ENCODE results near the gene FEM1B.

Gene FEM1B

GRCh38 chr15:68289057-68289456 lies 11.5 kb downstream of the FEM1B start:
- no peaks in the 10 kb centered on the region for H3K27me3 ChIP-seq (replicated peaks; ENCODE audit: insufficient read depth, low read length)
- no peak for DNase-seq
- H4K20me1 ChIP-seq (ENCODE audit: insufficient read depth, low read length) = 0 out of 2 replicates have a peak, but pooled peaks cover 4% of the 10 kb centered on the region
- TF ChIP-seq CTCF (IDR thresholded peaks at IDR 0.05; ENCODE audit: low read length) (no peak), EZH2phosphoT487 (IDR thresholded peaks at IDR 0.05; ENCODE audit: low read length) (no peak), EZH2 (optimal IDR thresholded peaks at IDR 0.05; ENCODE audit: low read depth, low read length) (no peak)
- peaks cover 32% of the 10 kb centered on the region for H3K36me3 ChIP-seq (replicated peaks; ENCODE audit: insufficient read depth, low read length)
- no peak overlapping the region for H2AFZ ChIP-seq (ENCODE audit: low read length)
- H3K9me2 ChIP-seq (replicated peaks; ENCODE audit: insufficient read depth, low read length) = no peaks in the 10 kb centered on the region
- H3K4me1 ChIP-seq (ENCODE audit: low read length) = peaks cover 75% of the 10 kb centered on the region
- peaks cover 100% of the 10 kb centered on the region for H3K79me2 ChIP-seq (ENCODE audit: low read length)
- H3F3A ChIP-seq (ENCODE audit: insufficient read depth, low read length) = peaks cover 73% of the 10 kb centered on the region
- peak overlapping the region; percentile 76 for H3K4me2 ChIP-seq (ENCODE audit: low read depth, low read length)
- peak overlapping the region; percentile 31; the same call in 1 of the 2 replicates for H3K27ac ChIP-seq (ENCODE audit: low read length)
- H3K9ac ChIP-seq (ENCODE audit: low read length) = no peak overlapping the region
- no peak overlapping the region for H3K4me3 ChIP-seq (ENCODE audit: low read length)
- no peaks in the 10 kb centered on the region for H3K9me3 ChIP-seq (replicated peaks; ENCODE audit: insufficient read depth, low read length)

- H3F3A ChIP-seq (ENCODE audit: insufficient read depth, low read length) = peaks cover 72% of the 10 kb centered on the region
- no peak for TF ChIP-seq CTCF (IDR thresholded peaks at IDR 0.05; ENCODE audit: low read length)
- no peak for TF ChIP-seq EZH2 (optimal IDR thresholded peaks at IDR 0.05; ENCODE audit: low read depth, low read length)
- TF ChIP-seq EZH2phosphoT487 (IDR thresholded peaks at IDR 0.05; ENCODE audit: low read length) = no peak
- H4K20me1 ChIP-seq (ENCODE audit: insufficient read depth, low read length) = 0 out of 2 replicates have a peak, but pooled peaks cover 4% of the 10 kb centered on the region
- peaks cover 100% of the 10 kb centered on the region for H3K79me2 ChIP-seq (ENCODE audit: low read length)
- no peak overlapping the region for H2AFZ ChIP-seq (ENCODE audit: low read length)
- H3K4me2 ChIP-seq (ENCODE audit: low read depth, low read length) = peak overlapping the region; percentile 76
- H3K27ac ChIP-seq (ENCODE audit: low read length) = peak overlapping the region; percentile 99; the same call in 1 of the 2 replicates
- H3K9me3 ChIP-seq (replicated peaks; ENCODE audit: insufficient read depth, low read length) = no peaks in the 10 kb centered on the region
- H3K9ac ChIP-seq (ENCODE audit: low read length) = no peak overlapping the region
- peaks cover 32% of the 10 kb centered on the region for H3K36me3 ChIP-seq (replicated peaks; ENCODE audit: insufficient read depth, low read length)
- no peaks in the 10 kb centered on the region for H3K9me2 ChIP-seq (replicated peaks; ENCODE audit: insufficient read depth, low read length)
- DNase-seq = no peak
- no peaks in the 10 kb centered on the region for H3K27me3 ChIP-seq (replicated peaks; ENCODE audit: insufficient read depth, low read length)
- no peak overlapping the region for H3K4me3 ChIP-seq (ENCODE audit: low read length)
- peaks cover 75% of the 10 kb centered on the region for H3K4me1 ChIP-seq (ENCODE audit: low read length)
Observed at GRCh38 chr15:68289621-68290352, 12.2 kb downstream of the FEM1B start.

GRCh38 chr15:68290715-68291114 lies 13.2 kb downstream of the FEM1B start:
- no peaks in the 10 kb centered on the region for H3K27me3 ChIP-seq (replicated peaks; ENCODE audit: insufficient read depth, low read length)
- H4K20me1 ChIP-seq (ENCODE audit: insufficient read depth, low read length) = 0 out of 2 replicates have a peak, but pooled peaks cover 4% of the 10 kb centered on the region
- peak overlapping the region; percentile 76 for H3K4me2 ChIP-seq (ENCODE audit: low read depth, low read length)
- TF ChIP-seq CTCF (IDR thresholded peaks at IDR 0.05; ENCODE audit: low read length) (no peak), EZH2 (optimal IDR thresholded peaks at IDR 0.05; ENCODE audit: low read depth, low read length) (no peak), EZH2phosphoT487 (IDR thresholded peaks at IDR 0.05; ENCODE audit: low read length) (no peak)
- no peak overlapping the region for H2AFZ ChIP-seq (ENCODE audit: low read length)
- peaks cover 67% of the 10 kb centered on the region for H3F3A ChIP-seq (ENCODE audit: insufficient read depth, low read length)
- H3K4me3 ChIP-seq (ENCODE audit: low read length) = peak overlapping the region; percentile 41; the same call in 1 of the 2 replicates
- no peaks in the 10 kb centered on the region for H3K9me3 ChIP-seq (replicated peaks; ENCODE audit: insufficient read depth, low read length)
- H3K79me2 ChIP-seq (ENCODE audit: low read length) = peaks cover 100% of the 10 kb centered on the region
- peaks cover 28% of the 10 kb centered on the region for H3K36me3 ChIP-seq (replicated peaks; ENCODE audit: insufficient read depth, low read length)
- H3K9ac ChIP-seq (ENCODE audit: low read length) = peak overlapping the region; percentile 61; the same call in 1 of the 2 replicates
- H3K27ac ChIP-seq (ENCODE audit: low read length) = peak overlapping the region; percentile 99; the same call in 1 of the 2 replicates
- H3K4me1 ChIP-seq (ENCODE audit: low read length) = peaks cover 78% of the 10 kb centered on the region
- H3K9me2 ChIP-seq (replicated peaks; ENCODE audit: insufficient read depth, low read length) = no peaks in the 10 kb centered on the region
- DNase-seq = no peak

Measured in MM.1S (cell line).